CD14-positive monocyte (primary cell): Measurements from ENCODE around the gene ARNT2. TPM values are rescaled to one million over a fixed set of nuclear protein-coding genes. Genes with fewer than 3 reads are reported as not detected.

Source experiments
- DNase-seq, 3 donors: peaks; one replicate each; pipeline ENCODE4 v3.0.0-alpha.2; 2011 to 2022
- H2AFZ ChIP-seq: 2 replicates; pipeline ENCODE4 v1.6.0; 2012; ENCODE audit warnings: mild to moderate bottlenecking, low read depth, low read length, inconsistent platforms; ENCODE audit not compliant: insufficient read depth, poor library complexity, severe bottlenecking
- H3K27ac ChIP-seq, 2 donors: 1 replicate in 1 of 2; 2 replicates in 1 of 2; pipeline ENCODE4 v1.5.1; 2012 to 2013; ENCODE audit warnings: low read length in 2 of 2, control low read depth in 1 of 2, inconsistent platforms in 1 of 2, low read depth in 1 of 2, mild to moderate bottlenecking in 1 of 2
- H3K27me3 ChIP-seq, 2 donors: one replicate each; pipeline versions ENCODE4 v1.6.0 to v1.6.1; 2011 to 2013; ENCODE audit warnings: low read length in 2 of 2; ENCODE audit not compliant: control insufficient read depth in 2 of 2, insufficient read depth in 2 of 2
- H3K36me3 ChIP-seq, 2 donors: replicated peaks in 1 of 2; 1 replicate in 1 of 2; 2 replicates in 1 of 2; pipeline versions ENCODE4 v1.5.1 to v1.6.1; 2012 to 2013; ENCODE audit warnings: low read length in 2 of 2, control low read depth in 1 of 2, inconsistent platforms in 1 of 2, mild to moderate bottlenecking in 1 of 2; ENCODE audit not compliant: insufficient read depth in 2 of 2, control insufficient read depth in 1 of 2
- H3K4me1 ChIP-seq, 2 donors: 1 replicate in 1 of 2; 2 replicates in 1 of 2; pipeline versions ENCODE4 v1.5.1 to v1.6.1; 2012 to 2013; ENCODE audit warnings: low read length in 2 of 2, control low read depth in 1 of 2, inconsistent platforms in 1 of 2, mild to moderate bottlenecking in 1 of 2, moderate library complexity in 1 of 2; ENCODE audit not compliant: insufficient read depth in 2 of 2, control insufficient read depth in 1 of 2
- H3K4me2 ChIP-seq: replicated peaks from 2 replicates; pipeline ENCODE3; 2012; ENCODE audit warnings: low read length, moderate library complexity, mild to moderate bottlenecking; ENCODE audit not compliant: poor library complexity, severe bottlenecking; ENCODE audit errors: extremely low read depth
- H3K4me3 ChIP-seq, 3 experiments: fragments of 200-600 bp in 1 of 3; sonication (generic) in 1 of 3; replicated peaks in 1 of 3; 1 replicate in 2 of 3; 2 replicates in 1 of 3; pipeline ENCODE4 v1.5.1; 2011 to 2013; ENCODE audit warnings: low read length in 3 of 3, mild to moderate bottlenecking in 3 of 3, control low read depth in 2 of 3, low read depth in 2 of 3, inconsistent platforms in 1 of 3, moderate library complexity in 1 of 3
- H3K79me2 ChIP-seq: 2 replicates; pipeline ENCODE4 v1.6.0; 2012; ENCODE audit warnings: mild to moderate bottlenecking, control low read depth, inconsistent platforms, low read length, moderate library complexity; ENCODE audit not compliant: insufficient read depth
- H3K9ac ChIP-seq: 2 replicates; pipeline ENCODE4 v1.6.0; 2017; ENCODE audit warnings: low read length, mild to moderate bottlenecking; ENCODE audit not compliant: insufficient read depth, poor library complexity, severe bottlenecking
- H3K9me3 ChIP-seq, 2 donors: replicated peaks in 1 of 2; 1 replicate in 1 of 2; 2 replicates in 1 of 2; pipeline versions ENCODE4 v1.5.1 to v1.6.1; 2012 to 2013; ENCODE audit warnings: low read length in 2 of 2, control low read depth in 1 of 2; ENCODE audit not compliant: control insufficient read depth in 1 of 2, insufficient read depth in 1 of 2
- H4K20me1 ChIP-seq: 2 replicates; pipeline ENCODE4 v1.6.0; 2012; ENCODE audit warnings: mild to moderate bottlenecking, low read length, control low read depth, moderate library complexity; ENCODE audit not compliant: insufficient read depth
- H3K27ac Mint-ChIP-seq, 7 donors: one replicate each; pipeline ENCODE4 v1.8.0; 2020; ENCODE audit warnings: mild to moderate bottlenecking in 7 of 7, mixed read lengths in 7 of 7, moderate library complexity in 6 of 7, inconsistent platforms in 2 of 7
- H3K27me3 Mint-ChIP-seq, 3 donors: one replicate each; pipeline ENCODE4 v1.8.0; 2021 to 2022; ENCODE audit warnings: low read depth in 3 of 3, mild to moderate bottlenecking in 3 of 3, mixed read lengths in 3 of 3, moderate library complexity in 3 of 3, inconsistent platforms in 1 of 3
- H3K36me3 Mint-ChIP-seq, 2 donors: one replicate each; pipeline ENCODE4 v1.8.0; 2020; ENCODE audit warnings: mixed read lengths in 2 of 2, inconsistent platforms in 1 of 2, mild to moderate bottlenecking in 1 of 2
- H3K4me1 Mint-ChIP-seq: one replicate; pipeline ENCODE4 v1.8.0; 2020; ENCODE audit warnings: mild to moderate bottlenecking, mixed read lengths
- H3K4me3 Mint-ChIP-seq, 2 donors: one replicate each; pipeline ENCODE4 v1.8.0; 2020; ENCODE audit warnings: mild to moderate bottlenecking in 2 of 2, mixed read lengths in 2 of 2, moderate library complexity in 1 of 2
- H3K9me3 Mint-ChIP-seq, 7 donors: one replicate each; pipeline ENCODE4 v1.8.0; 2020 to 2022; ENCODE audit warnings: mixed read lengths in 7 of 7, mild to moderate bottlenecking in 6 of 7, moderate library complexity in 6 of 7, inconsistent platforms in 2 of 7
- CTCF ChIP-seq: fragments of 200-600 bp; IDR thresholded peaks from one replicate; pipeline ENCODE4 v1.8.0; 2022; ENCODE audit warnings: antibody characterized with exemption, mild to moderate bottlenecking
- WGBS: methylation state at CpG from one replicate; pipeline ENCODE4 v1.1.5; 2013; ENCODE audit warnings: missing lambda C conversion rate; ENCODE audit not compliant: insufficient coverage; 5-methylcytosine and 5-hydroxymethylcytosine counted together
- intact Hi-C, 2 donors: fragments of 100-400 bp; cut with micrococcal nuclease; formaldehyde crosslinking; loops; one replicate each; pipeline versions ENCODE4 v1.15.0 to v1.15.1; 2023
- polyA plus RNA-seq, 3 donors: library from polyadenylated mRNA; depleted of rRNA in 1 of 3; unstranded in 2 of 3; stranded (reverse) in 1 of 3; fragments of 300-500 nt in 2 of 3; fragments of >200 nt in 1 of 3; fragmentation: Illumina TruSeq in 2 of 3; gene quantifications; 1 replicate in 2 of 3; 2 replicates in 1 of 3; pipeline ENCODE4 v1.2.3, GENCODE V29; 2012 to 2021

Gene ARNT2
- polyA plus RNA-seq, 3 donors: not detected

- 100% methylated on average over 1 of the region's 4 CpGs for WGBS
These were observed 29.7 kb upstream of the ARNT2 start for GRCh38 chr15:80374441-80374840.

GRCh38 chr15:80375968-80376891, 28.0 kb upstream of the ARNT2 start:
- Histone ChIP-seq H3K4me1 (no peaks in the 10 kb centered on the region), H3K4me3 (no peak overlapping the region), H3K79me2 (no peaks in the 10 kb centered on the region), H3K4me2 (no peak overlapping the region), H3K36me3 (no peaks in the 10 kb centered on the region), H2AFZ (no peak overlapping the region), H3K27me3 (no peaks in the 10 kb centered on the region), H3K27ac (no peak overlapping the region), H3K9me3 (no peaks in the 10 kb centered on the region), H3K9ac (no peak overlapping the region), H4K20me1 (no peaks in the 10 kb centered on the region)
- H3K36me3 Mint-ChIP-seq: no peaks in the 10 kb centered on the region
- WGBS: no CpG with 5 or more reads among the region's 4 CpGs
- intact Hi-C loops: no loop called here
- no peaks in the 10 kb centered on the region for H3K4me1 Mint-ChIP-seq
- no peak for TF ChIP-seq CTCF
- no peak overlapping the region for H3K27ac Mint-ChIP-seq
- no peak overlapping the region for H3K4me3 Mint-ChIP-seq
- peaks cover 2 to 9% (median 8%) of the 10 kb centered on the region in 3 donors for H3K27me3 Mint-ChIP-seq
- H3K9me3 Mint-ChIP-seq: peaks cover 0 to 5% (median 0%) of the 10 kb centered on the region in 7 donors
- DNase-seq: no peak

More at GRCh38 chr15:80374441-80374840, 29.7 kb upstream of the ARNT2 start:
- H3K27ac Mint-ChIP-seq: no peak overlapping the region
- H3K36me3 Mint-ChIP-seq: no peaks in the 10 kb centered on the region
- intact Hi-C loops: no loop called here
- Histone ChIP-seq H3K4me1 (no peaks in the 10 kb centered on the region), H3K9ac (no peak overlapping the region), H2AFZ (no peak overlapping the region), H3K4me2 (no peak overlapping the region), H3K27ac (no peak overlapping the region), H3K27me3 (no peaks in the 10 kb centered on the region), H3K79me2 (no peaks in the 10 kb centered on the region), H3K4me3 (no peak overlapping the region), H3K9me3 (peaks cover 0 to under 1% of the 10 kb centered on the region in 2 donors), H4K20me1 (no peaks in the 10 kb centered on the region), H3K36me3 (no peaks in the 10 kb centered on the region)
- DNase-seq: no peak
- no peak for TF ChIP-seq CTCF
- H3K27me3 Mint-ChIP-seq: peaks cover 0 to 12% (median 8%) of the 10 kb centered on the region in 3 donors
- H3K9me3 Mint-ChIP-seq: peaks cover 0 to 14% (median 8%) of the 10 kb centered on the region in 7 donors
- no peaks in the 10 kb centered on the region for H3K4me1 Mint-ChIP-seq
- no peak overlapping the region for H3K4me3 Mint-ChIP-seq
